ENCODE measurements around the gene FAM81A. TPM values are rescaled to one million over a fixed set of nuclear protein-coding genes. Genes with fewer than 3 reads are reported as not detected.

The FAM81A gene
- total RNA-seq, 1 donor from 2014 or later: 0.92 TPM

- peaks cover 43% of the 10 kb centered on the region for H3K27me3 Mint-ChIP-seq (ENCODE audit: low read depth)
- H3K4me3 Mint-ChIP-seq: no peak overlapping the region
- no peak for TF ChIP-seq CTCF (IDR thresholded peaks at IDR 0.05; ENCODE audit: unreplicated experiment)
- H3K27ac Mint-ChIP-seq: no peak overlapping the region
- no peak for DNase-seq (ENCODE audit: low spot score in 2 of 2, unreplicated experiment in 2 of 2)
- H3K9me3 Mint-ChIP-seq: no peaks in the 10 kb centered on the region
- H3K4me1 Mint-ChIP-seq: peaks cover 22% of the 10 kb centered on the region
- no peaks in the 10 kb centered on the region for H3K36me3 Mint-ChIP-seq
These were observed 9.4 kb downstream of the FAM81A start for GRCh38 chr15:59447367-59447766.

GRCh38 chr15:59448871-59449270 is 10.9 kb downstream of the FAM81A start:
- H3K9me3 Mint-ChIP-seq: no peaks in the 10 kb centered on the region
- no peak for DNase-seq (ENCODE audit: low spot score in 2 of 2, unreplicated experiment in 2 of 2)
- H3K27ac Mint-ChIP-seq: no peak overlapping the region
- TF ChIP-seq CTCF (IDR thresholded peaks at IDR 0.05; ENCODE audit: unreplicated experiment): no peak
- peaks cover 21% of the 10 kb centered on the region for H3K4me1 Mint-ChIP-seq
- no peak overlapping the region for H3K4me3 Mint-ChIP-seq
- H3K27me3 Mint-ChIP-seq (ENCODE audit: low read depth): peaks cover 33% of the 10 kb centered on the region
- H3K36me3 Mint-ChIP-seq: no peaks in the 10 kb centered on the region

GRCh38 chr15:59453474-59454215 is 15.7 kb downstream of the FAM81A start:
- H3K9me3 Mint-ChIP-seq: no peaks in the 10 kb centered on the region
- peaks cover 9% of the 10 kb centered on the region for H3K27me3 Mint-ChIP-seq (ENCODE audit: low read depth)
- no peak overlapping the region for H3K27ac Mint-ChIP-seq
- DNase-seq (ENCODE audit: low spot score in 2 of 2, unreplicated experiment in 2 of 2): no peak
- no peaks in the 10 kb centered on the region for H3K36me3 Mint-ChIP-seq
- H3K4me1 Mint-ChIP-seq: peaks cover 8% of the 10 kb centered on the region
- no peak for TF ChIP-seq CTCF (IDR thresholded peaks at IDR 0.05; ENCODE audit: unreplicated experiment)
- no peak overlapping the region for H3K4me3 Mint-ChIP-seq

GRCh38 chr15:59456114-59456513 is 18.1 kb downstream of the FAM81A start:
- H3K27me3 Mint-ChIP-seq (ENCODE audit: low read depth): peaks cover 11% of the 10 kb centered on the region
- no peak overlapping the region for H3K4me3 Mint-ChIP-seq
- no peak overlapping the region for H3K27ac Mint-ChIP-seq
- peaks cover 2% of the 10 kb centered on the region for H3K9me3 Mint-ChIP-seq
- DNase-seq (ENCODE audit: low spot score in 2 of 2, unreplicated experiment in 2 of 2): no peak
- peaks cover 8% of the 10 kb centered on the region for H3K4me1 Mint-ChIP-seq
- H3K36me3 Mint-ChIP-seq: no peaks in the 10 kb centered on the region
- TF ChIP-seq CTCF (IDR thresholded peaks at IDR 0.05; ENCODE audit: unreplicated experiment): no peak

- Mint-ChIP-seq H3K27ac (no peak overlapping the region), H3K4me1 (peaks cover 8% of the 10 kb centered on the region), H3K27me3 (ENCODE audit: low read depth) (peaks cover 7% of the 10 kb centered on the region), H3K9me3 (peaks cover 8% of the 10 kb centered on the region), H3K4me3 (no peak overlapping the region), H3K36me3 (no peaks in the 10 kb centered on the region)
- DNase-seq (ENCODE audit: low spot score in 2 of 2, unreplicated experiment in 2 of 2): no peak
- no peak for TF ChIP-seq CTCF (IDR thresholded peaks at IDR 0.05; ENCODE audit: unreplicated experiment)
These were observed 19.1 kb downstream of the FAM81A start for GRCh38 chr15:59457103-59457502.
